Keratinocyte (primary cell): ENCODE measurements around the gene NADSYN1. TPM values are rescaled to one million over a fixed set of nuclear protein-coding genes. Genes with fewer than 3 reads are reported as not detected.
"Not testable (repeated sequence)": the region's sequence is repeated elsewhere in the genome, so short reads cannot be mapped to it uniquely, and the experiment has no call there.

Source experiments
- DNase-seq: peaks from one replicate; pipeline ENCODE4 v3.0.0-alpha.2; 2011; ENCODE audit warnings: low read depth, missing footprints, low spot score
- FAIRE-seq: peaks from 2 replicates; lab custom pipeline; 2011; peaks lifted over from hg19 to GRCh38; lab: Jason Lieb, UNC
- H2AFZ ChIP-seq: 2 replicates; pipeline ENCODE4 v1.6.0; 2012; ENCODE audit warnings: low read length, control low read depth, inconsistent platforms; ENCODE audit not compliant: control insufficient read depth
- H3K27ac ChIP-seq: 2 replicates; pipeline ENCODE4 v1.5.1; 2011; ENCODE audit warnings: low read length; ENCODE audit not compliant: control insufficient read depth, insufficient read depth
- H3K27me3 ChIP-seq: 3 replicates; pipeline ENCODE4 v1.6.0; 2011; ENCODE audit warnings: low read length; ENCODE audit not compliant: control insufficient read depth, insufficient read depth; ENCODE audit errors: extremely low read depth
- H3K36me3 ChIP-seq, 2 experiments: 2 replicates in 1 of 2; 3 replicates in 1 of 2; pipeline ENCODE4 v1.5.1; 2011; ENCODE audit warnings: low read length in 2 of 2, mild to moderate bottlenecking in 1 of 2; ENCODE audit not compliant: control insufficient read depth in 2 of 2, insufficient read depth in 2 of 2; ENCODE audit errors: extremely low read depth in 1 of 2
- H3K4me1 ChIP-seq: 3 replicates; pipeline ENCODE4 v1.5.1; 2011; ENCODE audit warnings: low read length; ENCODE audit not compliant: control insufficient read depth, insufficient read depth; ENCODE audit errors: extremely low read depth
- H3K4me2 ChIP-seq: 3 replicates; pipeline ENCODE4 v1.6.0; 2011; ENCODE audit warnings: low read depth, low read length; ENCODE audit not compliant: control insufficient read depth, insufficient read depth; ENCODE audit errors: extremely low read depth
- H3K4me3 ChIP-seq, 3 experiments: fragments of 200-600 bp in 1 of 3; sonication (generic) in 1 of 3; 2 replicates in 2 of 3; 3 replicates in 1 of 3; pipeline ENCODE4 v1.5.1; 2011 to 2016; ENCODE audit warnings: low read length in 3 of 3, mild to moderate bottlenecking in 3 of 3, control low read depth in 2 of 3, inconsistent platforms in 1 of 3, low read depth in 1 of 3, mixed read lengths in 1 of 3, mixed run types in 1 of 3, moderate library complexity in 1 of 3; ENCODE audit not compliant: control insufficient read depth in 2 of 3, insufficient read depth in 2 of 3; ENCODE audit errors: extremely low read depth in 1 of 3
- H3K79me2 ChIP-seq: 2 replicates; pipeline ENCODE4 v1.6.0; 2012; ENCODE audit warnings: low read length; ENCODE audit not compliant: control insufficient read depth, insufficient read depth
- H3K9ac ChIP-seq: 3 replicates; pipeline ENCODE4 v1.6.0; 2011; ENCODE audit warnings: low read length; ENCODE audit not compliant: control insufficient read depth, insufficient read depth; ENCODE audit errors: extremely low read depth
- H3K9me1 ChIP-seq: 3 replicates; pipeline ENCODE4 v1.6.0; 2011; ENCODE audit warnings: low read length; ENCODE audit not compliant: control insufficient read depth, insufficient read depth; ENCODE audit errors: extremely low read depth
- H3K9me3 ChIP-seq: 2 replicates; pipeline ENCODE4 v1.5.1; 2012; ENCODE audit warnings: low read depth, low read length; ENCODE audit not compliant: control insufficient read depth
- H4K20me1 ChIP-seq: 3 replicates; pipeline ENCODE4 v1.6.0; 2011; ENCODE audit warnings: low read length; ENCODE audit not compliant: control insufficient read depth, insufficient read depth; ENCODE audit errors: extremely low read depth
- CTCF ChIP-seq, 3 experiments: IDR thresholded peaks in 1 of 3; conservative IDR thresholded peaks in 1 of 3; optimal IDR thresholded peaks in 1 of 3; 2 replicates in 2 of 3; 3 replicates in 1 of 3; pipeline versions ENCODE3 to v1.5.1; 2011; ENCODE audit warnings: low read length in 3 of 3, mild to moderate bottlenecking in 3 of 3, moderate library complexity in 2 of 3, control low read depth in 1 of 3, inconsistent platforms in 1 of 3; ENCODE audit not compliant: insufficient read depth in 2 of 3; ENCODE audit errors: extremely low read depth in 1 of 3
- EZH2 ChIP-seq: IDR thresholded peaks from one replicate; pipeline ENCODE4 v1.6.1; 2012; ENCODE audit warnings: inconsistent platforms, mild to moderate bottlenecking, low read length, moderate library complexity
- dilution Hi-C: fragments of 300-500 bp; cut with MboI; formaldehyde crosslinking; loops from one replicate; pipeline ENCODE4 v1.7.0; 2020; ENCODE audit warnings: low sequenced_read_pairs; ENCODE audit not compliant: extremely low pct_ligation_motif_present
- polyA plus RNA-seq, 5 experiments: library from polyadenylated mRNA; depleted of rRNA in 3 of 5; stranded (reverse) in 3 of 5; stranded (forward) in 1 of 5; unstranded in 1 of 5; fragments of >200 nt; gene quantifications; 1 replicate in 1 of 5; 2 replicates in 3 of 5; 3 replicates in 1 of 5; pipeline versions ENCODE4 v1.2.1 to v1.2.3, GENCODE V29; 2011 to 2012; ENCODE audit warnings: missing spikeins in 2 of 5, low read depth in 1 of 5, low replicate concordance in 1 of 5

NADSYN1 gene
- polyA plus RNA-seq, 1 donor (not counting 4 experiments of a cell fraction or from before 2014, with no cell fraction given): 51.5 TPM

GRCh38 chr11:71420455-71421241 lies 32.4 kb upstream of the NADSYN1 start:
- H3K27ac ChIP-seq: no peak overlapping the region
- H3K9ac ChIP-seq: no peak overlapping the region
- peaks cover 2% of the 10 kb centered on the region for H4K20me1 ChIP-seq
- TF ChIP-seq EZH2: no peak
- TF ChIP-seq CTCF (optimal IDR thresholded peaks at IDR 0.05 in 1 of 3, IDR thresholded peaks at IDR 0.05 in 1 of 3, conservative IDR thresholded peaks at IDR 0.05 in 1 of 3; ENCODE audit: extremely low read depth in 1 of 3, insufficient read depth in 2 of 3, low read length in 3 of 3): peak; percentile 80 to 87 (median 82)
- H2AFZ ChIP-seq: no peak overlapping the region
- H3K4me2 ChIP-seq: no peak overlapping the region
- peak; percentile 51 for FAIRE-seq
- H3K9me3 ChIP-seq: no peaks in the 10 kb centered on the region
- no peak overlapping the region for H3K4me3 ChIP-seq
- H3K9me1 ChIP-seq: peaks cover 3% of the 10 kb centered on the region
- no peaks in the 10 kb centered on the region for H3K36me3 ChIP-seq
- H3K79me2 ChIP-seq: no peaks in the 10 kb centered on the region
- peaks cover 4% of the 10 kb centered on the region for H3K4me1 ChIP-seq
- DNase-seq: no peak
- H3K27me3 ChIP-seq: peaks cover 5% of the 10 kb centered on the region
- dilution Hi-C loops: no loop called here

- Histone ChIP-seq H3K27me3 (peaks cover 5% of the 10 kb centered on the region), H3K4me3 (no peak overlapping the region), H3K9me1 (peaks cover 3% of the 10 kb centered on the region), H3K36me3 (no peaks in the 10 kb centered on the region), H3K9ac (no peak overlapping the region), H3K9me3 (no peaks in the 10 kb centered on the region), H3K4me2 (no peak overlapping the region), H3K27ac (no peak overlapping the region), H2AFZ (no peak overlapping the region), H3K4me1 (peaks cover 12% of the 10 kb centered on the region), H3K79me2 (no peaks in the 10 kb centered on the region), H4K20me1 (peaks cover 2% of the 10 kb centered on the region)
- no peak for TF ChIP-seq EZH2
- no peak for TF ChIP-seq CTCF (optimal IDR thresholded peaks at IDR 0.05 in 1 of 3, IDR thresholded peaks at IDR 0.05 in 1 of 3, conservative IDR thresholded peaks at IDR 0.05 in 1 of 3; ENCODE audit: extremely low read depth in 1 of 3, insufficient read depth in 2 of 3, low read length in 3 of 3)
- DNase-seq: no peak
- no peak for FAIRE-seq
- dilution Hi-C loops: no loop called here
These were observed 31.5 kb upstream of the NADSYN1 start for GRCh38 chr11:71421392-71421950.

GRCh38 chr11:71422318-71422717 lies 30.7 kb upstream of the NADSYN1 start:
- H3K79me2 ChIP-seq, H3K9me1 ChIP-seq, H3K4me2 ChIP-seq, H3K4me3 ChIP-seq, H3K36me3 ChIP-seq, H3K9ac ChIP-seq, H3K27me3 ChIP-seq, DNase-seq, H2AFZ ChIP-seq, FAIRE-seq, dilution Hi-C loops, H3K9me3 ChIP-seq, H4K20me1 ChIP-seq, H3K27ac ChIP-seq: not testable (repeated sequence)
- peaks cover 15% of the 10 kb centered on the region for H3K4me1 ChIP-seq
